Upper lobe of right lung (tissue), 1 donor: Measurements from ENCODE around the gene CADM1. TPM values are rescaled to one million over a fixed set of nuclear protein-coding genes. Genes with fewer than 3 reads are reported as not detected.

Experiments used
- ATAC-seq: fragments of 200-7000 bp; cut with Tn5 transposase; one replicate; pipeline ENCODE4 v1.9.1; 2020; ENCODE audit warnings: mild to moderate bottlenecking, moderate library complexity
- DNase-seq: peaks from one replicate; pipeline ENCODE4 v3.0.0-alpha.2; 2020
- H3K27ac ChIP-seq: fragments of 200-600 bp; one replicate; pipeline ENCODE4 v1.8.0; 2022
- H3K27me3 ChIP-seq: fragments of 200-600 bp; one replicate; pipeline ENCODE4 v1.8.0; 2022; ENCODE audit warnings: mild to moderate bottlenecking
- H3K36me3 ChIP-seq: fragments of 200-600 bp; one replicate; pipeline ENCODE4 v1.8.0; 2022
- H3K4me1 ChIP-seq: fragments of 200-600 bp; one replicate; pipeline ENCODE4 v1.8.0; 2022
- H3K4me3 ChIP-seq: fragments of 200-600 bp; one replicate; pipeline ENCODE4 v1.8.0; 2022; ENCODE audit warnings: mild to moderate bottlenecking
- H3K9me3 ChIP-seq: fragments of 200-600 bp; one replicate; pipeline ENCODE4 v1.8.0; 2022
- intact Hi-C: fragments of 100-400 bp; cut with DNase I; formaldehyde crosslinking; loops from one replicate; pipeline ENCODE4 v1.11.0; 2022
- total RNA-seq: library from RNA; stranded (reverse); fragmentation: NEBNext Ultra II Directional; extraction: Animal tissue kit (Norgen Biotek cat#: 25700); gene quantifications from one replicate; pipeline ENCODE4 v1.2.1, GENCODE V29; 2021
- TF ChIP-seq, protein P1 (sequence below): fragments of 200-600 bp; IDR thresholded peaks from one replicate; pipeline ENCODE4 v1.8.0; 2022; ENCODE audit warnings: antibody characterized with exemption
- donor health status: DM: no; HTN: yes; CAD: no; lungs with severe emphysema.

The CADM1 gene
- total RNA-seq, 1 donor from 2014 or later: 222 TPM

DNA sequence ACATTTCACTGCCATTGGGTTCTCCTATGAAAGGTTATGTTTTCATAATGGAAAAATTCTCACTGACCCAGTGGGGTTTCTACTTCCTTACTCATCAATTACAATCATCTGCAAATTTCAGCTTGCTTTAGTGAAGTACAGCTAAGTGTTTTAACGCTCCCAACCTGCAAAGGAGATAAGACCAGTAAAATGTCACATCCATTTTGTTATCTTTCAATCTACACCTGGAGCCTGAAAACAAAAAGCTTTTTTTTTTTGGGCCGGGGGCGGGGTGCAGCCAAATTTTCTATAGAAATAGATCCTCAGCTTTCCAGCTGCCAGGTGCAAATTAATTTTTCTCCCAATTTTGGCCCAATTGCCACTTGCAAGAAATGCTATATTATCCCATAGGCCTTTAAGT, 40.6 kb downstream of the CADM1 start:
- Histone ChIP-seq H3K27ac (no peak overlapping the region), H3K36me3 (no peaks in the 10 kb centered on the region), H3K27me3 (no peaks in the 10 kb centered on the region), H3K4me1 (no peaks in the 10 kb centered on the region), H3K4me3 (no peak overlapping the region), H3K9me3 (no peaks in the 10 kb centered on the region)
- DNase-seq (no peak), ATAC-seq (no peak)
- TF ChIP-seq, protein P1, sequence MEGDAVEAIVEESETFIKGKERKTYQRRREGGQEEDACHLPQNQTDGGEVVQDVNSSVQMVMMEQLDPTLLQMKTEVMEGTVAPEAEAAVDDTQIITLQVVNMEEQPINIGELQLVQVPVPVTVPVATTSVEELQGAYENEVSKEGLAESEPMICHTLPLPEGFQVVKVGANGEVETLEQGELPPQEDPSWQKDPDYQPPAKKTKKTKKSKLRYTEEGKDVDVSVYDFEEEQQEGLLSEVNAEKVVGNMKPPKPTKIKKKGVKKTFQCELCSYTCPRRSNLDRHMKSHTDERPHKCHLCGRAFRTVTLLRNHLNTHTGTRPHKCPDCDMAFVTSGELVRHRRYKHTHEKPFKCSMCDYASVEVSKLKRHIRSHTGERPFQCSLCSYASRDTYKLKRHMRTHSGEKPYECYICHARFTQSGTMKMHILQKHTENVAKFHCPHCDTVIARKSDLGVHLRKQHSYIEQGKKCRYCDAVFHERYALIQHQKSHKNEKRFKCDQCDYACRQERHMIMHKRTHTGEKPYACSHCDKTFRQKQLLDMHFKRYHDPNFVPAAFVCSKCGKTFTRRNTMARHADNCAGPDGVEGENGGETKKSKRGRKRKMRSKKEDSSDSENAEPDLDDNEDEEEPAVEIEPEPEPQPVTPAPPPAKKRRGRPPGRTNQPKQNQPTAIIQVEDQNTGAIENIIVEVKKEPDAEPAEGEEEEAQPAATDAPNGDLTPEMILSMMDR: no peak
- intact Hi-C loops: no loop called here

DNA sequence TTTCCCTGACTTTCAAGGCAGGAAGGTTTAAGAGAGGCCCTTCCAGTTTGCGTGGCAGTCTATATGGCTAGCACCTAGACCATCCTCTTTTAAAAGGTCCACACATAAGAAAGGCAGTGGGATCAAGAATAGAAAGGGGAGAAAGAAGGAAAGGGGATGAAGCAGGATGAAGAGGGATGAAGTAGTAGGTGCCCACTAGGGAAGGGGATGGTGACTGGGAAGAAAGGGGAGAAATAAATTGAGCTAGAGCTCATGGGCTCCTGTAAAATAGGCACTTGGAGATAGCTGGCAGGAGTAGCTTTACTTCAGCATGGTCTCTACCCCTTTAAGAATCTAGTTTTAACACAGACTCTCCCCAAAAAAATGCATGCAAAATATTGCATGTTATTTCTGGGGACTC, 41.5 kb downstream of the CADM1 start:
- Histone ChIP-seq H3K27ac (no peak overlapping the region), H3K9me3 (no peaks in the 10 kb centered on the region), H3K27me3 (no peaks in the 10 kb centered on the region), H3K36me3 (no peaks in the 10 kb centered on the region), H3K4me1 (no peaks in the 10 kb centered on the region), H3K4me3 (no peak overlapping the region)
- no peak for DNase-seq
- intact Hi-C loops: no loop called here
- no peak for ATAC-seq
- TF ChIP-seq, protein P1: no peak

DNA sequence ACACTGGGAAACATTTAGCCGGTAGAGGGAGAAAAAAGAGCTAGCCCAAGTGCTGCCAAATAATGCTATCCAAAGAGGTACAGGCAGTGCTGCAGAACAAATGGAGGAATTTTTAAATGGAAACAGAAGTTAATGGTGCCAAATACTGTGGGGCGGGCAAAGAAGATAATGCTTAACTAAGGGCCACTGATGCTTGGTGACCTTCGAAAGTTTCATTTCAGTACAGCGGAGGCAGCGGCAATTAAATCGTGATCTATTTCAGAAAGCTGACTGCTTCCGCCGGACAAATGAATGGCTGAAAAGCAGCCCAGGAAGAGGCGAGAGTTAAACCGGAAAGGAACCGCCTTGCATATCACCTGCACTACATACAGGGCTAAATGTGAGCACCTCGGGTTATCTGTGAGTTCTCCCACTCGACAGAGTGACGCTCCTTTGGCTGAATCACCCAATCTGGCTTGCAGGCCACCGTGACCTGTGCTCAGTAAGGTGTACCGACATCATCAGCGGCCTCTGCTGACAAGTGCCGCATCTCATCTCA, 42.1 kb downstream of the CADM1 start:
- ATAC-seq (no peak), DNase-seq (no peak)
- TF ChIP-seq, protein P1: no peak
- no peaks in the 10 kb centered on the region for H3K36me3 ChIP-seq
- H3K4me3 ChIP-seq: no peak overlapping the region
- no peaks in the 10 kb centered on the region for H3K4me1 ChIP-seq
- no peaks in the 10 kb centered on the region for H3K27me3 ChIP-seq
- H3K9me3 ChIP-seq: no peaks in the 10 kb centered on the region
- intact Hi-C loops: no loop called here
- H3K27ac ChIP-seq: no peak overlapping the region

DNA sequence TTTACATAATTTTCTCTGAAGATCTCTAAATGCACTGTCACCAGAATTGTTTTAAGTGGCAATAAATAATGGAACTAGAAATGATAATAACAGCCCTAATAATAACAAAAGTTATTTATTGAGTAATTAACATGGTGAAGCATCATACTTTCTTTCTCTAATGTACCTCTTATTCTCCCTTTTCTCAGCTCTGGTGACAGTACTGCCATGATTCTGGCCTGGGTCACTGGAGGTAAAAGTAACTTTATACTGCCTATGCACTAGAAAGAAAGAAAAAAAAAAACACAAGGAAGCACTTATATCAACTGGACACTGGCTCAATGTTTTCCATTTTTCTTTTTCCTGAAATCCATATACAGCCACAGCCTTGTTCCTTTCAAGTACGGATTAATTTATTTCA, 43.7 kb downstream of the CADM1 start:
- H3K27ac ChIP-seq: no peak overlapping the region
- intact Hi-C loops: no loop called here
- no peaks in the 10 kb centered on the region for H3K27me3 ChIP-seq
- no peaks in the 10 kb centered on the region for H3K36me3 ChIP-seq
- H3K4me1 ChIP-seq: no peaks in the 10 kb centered on the region
- H3K4me3 ChIP-seq: no peak overlapping the region
- DNase-seq (no peak), ATAC-seq (no peak)
- no peaks in the 10 kb centered on the region for H3K9me3 ChIP-seq
- TF ChIP-seq, protein P1: no peak

DNA sequence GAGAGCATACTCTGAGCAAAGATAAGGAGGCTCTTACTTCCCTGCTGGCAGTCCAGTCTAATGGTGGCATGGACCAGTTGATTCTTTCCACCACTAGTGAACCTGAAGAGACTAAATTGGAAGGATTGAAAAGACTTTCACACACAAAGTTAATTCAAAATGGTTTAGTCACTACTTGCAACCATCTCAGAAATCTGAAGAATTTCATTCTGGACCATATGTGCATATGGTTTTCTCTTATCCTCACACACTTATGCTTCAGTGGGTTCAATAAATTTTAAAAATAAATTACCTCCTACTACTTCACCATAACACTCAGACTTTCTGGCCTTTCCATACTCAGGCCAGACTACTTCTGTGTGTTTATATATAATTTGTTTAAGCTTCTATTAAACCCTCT, 44.7 kb downstream of the CADM1 start:
- H3K4me3 ChIP-seq: no peak overlapping the region
- no peaks in the 10 kb centered on the region for H3K9me3 ChIP-seq
- no peaks in the 10 kb centered on the region for H3K27me3 ChIP-seq
- intact Hi-C loops: no loop called here
- H3K27ac ChIP-seq: no peak overlapping the region
- no peak for DNase-seq
- H3K4me1 ChIP-seq: no peaks in the 10 kb centered on the region
- H3K36me3 ChIP-seq: no peaks in the 10 kb centered on the region
- TF ChIP-seq, protein P1: no peak
- no peak for ATAC-seq

DNA sequence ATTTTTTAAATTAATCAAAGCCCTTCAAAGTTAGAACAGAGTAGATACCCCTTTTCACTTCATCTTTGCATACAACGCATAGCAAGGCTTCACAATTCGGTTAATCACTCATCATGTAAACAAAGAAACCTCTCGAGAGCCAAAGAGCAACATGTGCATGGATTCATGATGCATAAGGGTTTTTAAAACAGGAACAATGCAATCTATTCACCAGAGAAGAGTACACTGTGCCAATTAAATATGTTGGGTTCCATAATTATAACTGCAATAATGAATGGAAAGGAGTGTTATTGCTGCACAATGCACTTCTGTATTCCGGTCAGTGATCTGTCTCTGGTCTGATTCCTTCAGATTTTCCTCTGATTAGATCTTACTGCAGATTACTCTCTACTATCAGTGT, 45.3 kb downstream of the CADM1 start:
- no peaks in the 10 kb centered on the region for H3K4me1 ChIP-seq
- no peak for ATAC-seq
- H3K9me3 ChIP-seq: no peaks in the 10 kb centered on the region
- no peaks in the 10 kb centered on the region for H3K36me3 ChIP-seq
- H3K27me3 ChIP-seq: no peaks in the 10 kb centered on the region
- no peak overlapping the region for H3K27ac ChIP-seq
- intact Hi-C loops: no loop called here
- DNase-seq: no peak
- H3K4me3 ChIP-seq: no peak overlapping the region
- TF ChIP-seq, protein P1: no peak
